ENCODE data around the gene TMEM178A. TPM values are rescaled to one million over a fixed set of nuclear protein-coding genes. Genes with fewer than 3 reads are reported as not detected.

The TMEM178A gene
- total and polyA plus RNA-seq, 4 donors = 2.0 to 9.5 (median 4.7) TPM

DNA sequence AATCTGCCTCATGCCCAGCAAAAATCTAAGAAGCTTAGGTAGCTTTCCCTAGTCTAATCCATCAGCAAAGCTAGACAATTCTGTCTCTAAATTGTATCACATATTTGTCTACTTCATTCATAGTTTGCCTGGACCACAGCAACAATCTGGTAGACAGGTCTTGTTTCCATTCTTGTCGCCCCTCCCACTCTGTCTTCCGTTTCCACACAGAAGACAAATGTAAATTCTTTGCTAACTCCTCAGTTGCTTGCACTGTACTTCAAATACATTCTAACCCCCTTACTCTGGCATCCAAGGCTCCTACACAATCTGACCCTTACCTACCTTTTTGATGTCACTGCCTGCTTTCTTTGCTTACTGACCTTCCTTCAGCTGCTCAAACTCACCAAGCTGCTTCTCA, 73.2 kb downstream of the TMEM178A start:
- DNase-seq (no peak), ATAC-seq (ENCODE audit: low FRiP score) (no peak)
- H3K27ac ChIP-seq (ENCODE audit: low read depth in 1 of 2, low read length in 2 of 2) = peak overlapping the region; percentile 76 to 98
- H3K9me3 ChIP-seq (ENCODE audit: control insufficient read depth, low read length) = no peaks in the 10 kb centered on the region
- H3K4me1 ChIP-seq (ENCODE audit: control insufficient read depth in 1 of 2, insufficient read depth in 2 of 2, low read length in 2 of 2) = peaks cover 5 to 10% of the 10 kb centered on the region in 2 donors
- H3K27me3 ChIP-seq (ENCODE audit: control insufficient read depth in 1 of 2, insufficient read depth in 2 of 2, low read length in 1 of 2) = no peaks in the 10 kb centered on the region
- no peak overlapping the region for H3K4me3 ChIP-seq (ENCODE audit: low read length in 2 of 2)
- intact Hi-C loops (cut with DNase I) = loop anchor here in 1 of 2 donors (5.0 kb wide), 1 partner anchor 38 kb away; the partner anchor contains the start of gene THUMPD2
- WGBS, 2 donors = 23 to 28% methylated on average over 2 of the region's 2 CpGs
- H3K36me3 ChIP-seq (ENCODE audit: control insufficient read depth in 1 of 2, insufficient read depth in 2 of 2, low read length in 1 of 2) = no peaks in the 10 kb centered on the region

DNA sequence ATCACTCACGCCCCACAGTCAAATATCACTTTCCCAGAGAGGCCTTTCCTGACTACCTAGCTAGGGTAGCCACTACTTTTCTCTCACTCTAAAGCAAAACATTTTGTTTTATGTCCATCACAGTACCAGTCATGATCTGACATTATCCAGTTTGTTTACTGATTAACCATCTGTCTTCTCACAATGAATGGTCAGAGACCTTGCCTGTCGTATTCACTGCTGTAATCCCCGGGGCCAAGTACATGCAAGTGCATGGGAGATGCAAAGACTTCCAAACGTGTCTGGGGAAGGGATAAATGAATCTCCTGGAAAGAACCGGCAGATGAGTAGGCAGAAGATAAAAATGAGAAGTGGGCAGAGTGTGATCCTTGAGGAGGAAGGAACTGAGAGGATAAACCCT, 73.7 kb downstream of the TMEM178A start:
- no peak for DNase-seq
- Histone ChIP-seq H3K4me1 (ENCODE audit: control insufficient read depth in 1 of 2, insufficient read depth in 2 of 2, low read length in 2 of 2) (peaks cover 5 to 10% of the 10 kb centered on the region in 2 donors), H3K4me3 (ENCODE audit: low read length in 2 of 2) (no peak overlapping the region), H3K27ac (ENCODE audit: low read depth in 1 of 2, low read length in 2 of 2) (peak overlapping the region in 1 of 2 donors; percentile 98), H3K9me3 (ENCODE audit: control insufficient read depth, low read length) (no peaks in the 10 kb centered on the region), H3K36me3 (ENCODE audit: control insufficient read depth in 1 of 2, insufficient read depth in 2 of 2, low read length in 1 of 2) (no peaks in the 10 kb centered on the region), H3K27me3 (ENCODE audit: control insufficient read depth in 1 of 2, insufficient read depth in 2 of 2, low read length in 1 of 2) (no peaks in the 10 kb centered on the region)
- intact Hi-C loops (cut with DNase I) = loop anchor here in 1 of 2 donors (5.0 kb wide), 1 partner anchor 38 kb away; the partner anchor contains the start of gene THUMPD2
- no peak for ATAC-seq (ENCODE audit: low FRiP score)
- WGBS, 2 donors = 55 to 61% methylated on average over 5 of the region's 5 CpGs

DNA sequence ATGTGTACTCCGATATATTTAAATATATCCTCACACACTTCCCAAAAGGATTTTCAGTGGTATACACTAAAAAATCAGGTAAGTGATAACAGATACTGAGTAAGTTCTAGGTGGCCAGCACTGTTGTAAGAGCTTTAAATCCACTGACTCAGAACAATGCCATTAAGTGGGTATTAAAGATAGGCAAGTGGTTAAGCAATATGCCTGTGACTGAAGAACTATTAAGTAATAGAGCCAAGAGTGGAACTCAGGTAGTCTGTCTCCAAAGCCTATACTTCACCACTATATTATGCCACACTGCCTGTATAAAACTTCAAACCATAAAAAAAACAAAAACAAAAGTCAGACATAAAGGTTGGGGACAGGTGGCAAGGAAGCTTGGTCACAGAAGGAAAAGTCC, 76.2 kb downstream of the TMEM178A start:
- 90 to 96% methylated on average over 1 of the region's 1 CpG for WGBS, 2 donors
- H3K36me3 ChIP-seq (ENCODE audit: control insufficient read depth in 1 of 2, insufficient read depth in 2 of 2, low read length in 1 of 2) = no peaks in the 10 kb centered on the region

DNA sequence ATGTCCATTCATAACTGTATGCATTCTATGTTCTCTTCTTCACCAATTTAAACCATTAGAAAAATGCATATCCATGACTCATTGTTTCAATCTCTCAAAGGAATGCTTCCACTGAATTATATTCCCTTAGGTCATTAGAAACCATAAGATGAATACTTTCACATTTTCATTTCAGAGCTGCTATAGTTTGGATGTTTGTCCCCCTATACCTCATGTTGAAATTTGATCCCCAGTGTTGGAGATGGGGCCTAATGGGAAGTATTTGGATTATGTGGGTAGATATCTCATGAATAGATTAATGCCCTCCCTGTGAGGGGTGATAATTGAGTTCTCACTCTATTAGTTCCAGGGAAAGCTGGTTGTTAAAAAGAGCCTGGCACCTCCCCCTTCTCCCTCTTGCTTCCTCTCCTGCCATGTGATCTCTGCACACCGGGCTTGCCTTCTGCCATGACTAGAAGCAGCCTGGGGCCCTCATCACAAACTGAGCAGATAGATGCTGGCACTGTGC, 77.6 kb downstream of the TMEM178A start:
- intact Hi-C loops (cut with DNase I) = no loop called here
- DNase-seq = no peak
- Histone ChIP-seq H3K4me1 (ENCODE audit: control insufficient read depth in 1 of 2, insufficient read depth in 2 of 2, low read length in 2 of 2) (peaks cover 3 to 4% of the 10 kb centered on the region in 2 donors), H3K4me3 (ENCODE audit: low read length in 2 of 2) (no peak overlapping the region), H3K27ac (ENCODE audit: low read depth in 1 of 2, low read length in 2 of 2) (peak overlapping the region; percentile 33 to 57), H3K36me3 (ENCODE audit: control insufficient read depth in 1 of 2, insufficient read depth in 2 of 2, low read length in 1 of 2) (no peaks in the 10 kb centered on the region), H3K9me3 (ENCODE audit: control insufficient read depth, low read length) (no peaks in the 10 kb centered on the region), H3K27me3 (ENCODE audit: control insufficient read depth in 1 of 2, insufficient read depth in 2 of 2, low read length in 1 of 2) (no peaks in the 10 kb centered on the region)
- WGBS, 2 donors = 17 to 30% methylated on average over 1 of the region's 1 CpG
- no peak for ATAC-seq (ENCODE audit: low FRiP score)

More for the DNA sequence above, 76.2 kb downstream of the TMEM178A start:
- Histone ChIP-seq H3K27me3 (ENCODE audit: control insufficient read depth in 1 of 2, insufficient read depth in 2 of 2, low read length in 1 of 2) (no peaks in the 10 kb centered on the region), H3K4me1 (ENCODE audit: control insufficient read depth in 1 of 2, insufficient read depth in 2 of 2, low read length in 2 of 2) (peaks cover 3 to 4% of the 10 kb centered on the region in 2 donors), H3K27ac (ENCODE audit: low read depth in 1 of 2, low read length in 2 of 2) (no peak overlapping the region), H3K9me3 (ENCODE audit: control insufficient read depth, low read length) (no peaks in the 10 kb centered on the region), H3K4me3 (ENCODE audit: low read length in 2 of 2) (no peak overlapping the region)
- ATAC-seq (ENCODE audit: low FRiP score) (no peak), DNase-seq (no peak)
- intact Hi-C loops (cut with DNase I) = no loop called here

DNA sequence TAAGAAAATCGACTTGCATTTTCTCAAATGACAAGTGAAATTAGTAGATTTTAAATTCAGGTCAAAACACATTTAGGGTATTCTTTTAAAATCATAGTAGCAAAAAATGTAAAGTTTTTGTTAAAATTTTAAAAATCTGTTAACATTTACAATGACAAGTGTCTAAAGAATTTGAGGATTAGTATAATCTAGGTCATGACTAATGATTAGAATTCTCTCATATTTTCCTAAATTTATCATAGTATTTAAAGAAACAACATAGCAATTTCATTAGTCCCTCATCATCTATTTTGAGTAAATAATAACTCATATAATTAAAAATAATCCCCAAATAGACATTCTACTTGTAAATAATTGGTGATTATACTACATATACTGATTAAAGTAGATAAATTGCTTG, 89.7 kb downstream of the TMEM178A start:
- ATAC-seq (ENCODE audit: low FRiP score) = no peak
- no peak overlapping the region for H3K4me3 ChIP-seq (ENCODE audit: low read length in 2 of 2)
- no peaks in the 10 kb centered on the region for H3K4me1 ChIP-seq (ENCODE audit: control insufficient read depth in 1 of 2, insufficient read depth in 2 of 2, low read length in 2 of 2)
- no peak for DNase-seq
- 93 to 96% methylated on average over 1 of the region's 1 CpG for WGBS, 2 donors
- no peaks in the 10 kb centered on the region for H3K9me3 ChIP-seq (ENCODE audit: control insufficient read depth, low read length)
- peaks cover 0 to 11% of the 10 kb centered on the region in 2 donors for H3K36me3 ChIP-seq (ENCODE audit: control insufficient read depth in 1 of 2, insufficient read depth in 2 of 2, low read length in 1 of 2)
- H3K27ac ChIP-seq (ENCODE audit: low read depth in 1 of 2, low read length in 2 of 2) = no peak overlapping the region
- H3K27me3 ChIP-seq (ENCODE audit: control insufficient read depth in 1 of 2, insufficient read depth in 2 of 2, low read length in 1 of 2) = no peaks in the 10 kb centered on the region
- intact Hi-C loops (cut with DNase I) = no loop called here

DNA sequence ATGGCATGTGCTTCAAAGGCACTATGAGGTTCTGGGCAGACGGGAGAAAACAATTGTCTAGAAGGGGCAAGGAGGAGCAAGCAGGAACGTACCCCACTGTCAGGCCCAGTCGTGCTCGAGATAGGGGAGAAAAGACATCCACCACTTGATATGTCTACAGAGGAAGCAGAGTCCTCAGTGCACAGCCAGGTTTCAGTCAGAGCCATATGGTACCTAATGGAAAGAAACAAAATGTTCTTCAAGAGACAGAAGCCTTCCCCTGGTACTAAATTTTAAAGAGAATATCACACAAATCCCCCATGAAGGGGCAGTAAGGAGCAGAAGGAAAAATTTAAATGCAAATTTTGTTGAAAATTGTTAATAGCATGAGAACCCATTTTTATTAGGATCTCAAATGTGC, 91.4 kb downstream of the TMEM178A start:
- no peaks in the 10 kb centered on the region for H3K4me1 ChIP-seq (ENCODE audit: control insufficient read depth in 1 of 2, insufficient read depth in 2 of 2, low read length in 2 of 2)
- ATAC-seq (ENCODE audit: low FRiP score) = no peak
- H3K4me3 ChIP-seq (ENCODE audit: low read length in 2 of 2) = no peak overlapping the region
- no peak for DNase-seq
- no peaks in the 10 kb centered on the region for H3K9me3 ChIP-seq (ENCODE audit: control insufficient read depth, low read length)
- WGBS, 2 donors = 90 to 95% methylated on average over 4 of the region's 4 CpGs
- no peaks in the 10 kb centered on the region for H3K27me3 ChIP-seq (ENCODE audit: control insufficient read depth in 1 of 2, insufficient read depth in 2 of 2, low read length in 1 of 2)
- H3K36me3 ChIP-seq (ENCODE audit: control insufficient read depth in 1 of 2, insufficient read depth in 2 of 2, low read length in 1 of 2) = peaks cover 0 to 8% of the 10 kb centered on the region in 2 donors
- H3K27ac ChIP-seq (ENCODE audit: low read depth in 1 of 2, low read length in 2 of 2) = no peak overlapping the region
- intact Hi-C loops (cut with DNase I) = no loop called here

DNA sequence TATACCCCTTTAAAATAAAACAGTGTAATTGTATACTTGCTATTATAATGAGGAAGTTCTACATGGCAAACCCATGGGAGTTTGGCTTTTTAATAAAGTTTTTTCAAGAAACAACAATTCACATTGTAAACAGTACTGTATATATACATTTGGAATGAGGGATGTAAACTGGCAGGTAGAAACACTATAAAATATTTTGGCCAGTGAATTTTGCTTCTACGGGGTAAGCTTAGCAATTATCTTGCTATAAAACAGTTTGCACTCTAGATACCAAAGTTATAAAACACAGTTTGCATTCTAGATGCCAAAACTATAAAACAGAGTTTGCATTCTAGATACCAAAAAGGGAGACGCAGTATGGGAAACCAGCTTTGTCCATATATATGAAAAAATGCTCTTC, 96.7 kb downstream of the TMEM178A start:
- no peak for ATAC-seq (ENCODE audit: low FRiP score)
- H3K27me3 ChIP-seq (ENCODE audit: control insufficient read depth in 1 of 2, insufficient read depth in 2 of 2, low read length in 1 of 2) = no peaks in the 10 kb centered on the region
- H3K36me3 ChIP-seq (ENCODE audit: control insufficient read depth in 1 of 2, insufficient read depth in 2 of 2, low read length in 1 of 2) = peaks cover 0 to 1% of the 10 kb centered on the region in 2 donors
- no peaks in the 10 kb centered on the region for H3K4me1 ChIP-seq (ENCODE audit: control insufficient read depth in 1 of 2, insufficient read depth in 2 of 2, low read length in 2 of 2)
- no peak for DNase-seq
- no peak overlapping the region for H3K27ac ChIP-seq (ENCODE audit: low read depth in 1 of 2, low read length in 2 of 2)
- no peak overlapping the region for H3K4me3 ChIP-seq (ENCODE audit: low read length in 2 of 2)
- intact Hi-C loops (cut with DNase I) = no loop called here
- H3K9me3 ChIP-seq (ENCODE audit: control insufficient read depth, low read length) = no peaks in the 10 kb centered on the region
- WGBS, 2 donors = 89 to 91% methylated on average over 2 of the region's 2 CpGs

Other genes with a start within 250 kb of the TMEM178A start
- 10 to 100 TPM; 42.1 to 50.8 TPM for gene MAP4K3, start 228.6 kb upstream of the TMEM178A start, total RNA-seq
- gene MAP4K3, start 228.6 kb upstream of the TMEM178A start, polyA plus RNA-seq = 10 to 100 TPM; 13.9 to 23.6 TPM
- 10 to 100 TPM; 14.8 to 19.7 TPM for gene THUMPD2, start 113.3 kb downstream of the TMEM178A start, total RNA-seq
- 10 to 100 TPM; 17.8 to 18.9 TPM for gene THUMPD2, start 113.3 kb downstream of the TMEM178A start, polyA plus RNA-seq